NCI-H526 (cell line): ENCODE results near the gene SVOPL.

Source experiments
- DNase-seq, 2 experiments: peaks; one replicate each; lab custom pipeline; 2025; lab: John Stamatoyannopoulos, UW

The SVOPL gene

GRCh38 chr7:138661069-138661635, 40.0 kb downstream of the SVOPL start:
- DNase-seq = no peak

- DNase-seq = no peak
Measured at GRCh38 chr7:138658889-138659288, 42.3 kb downstream of the SVOPL start.

- DNase-seq = no peak
Measured at GRCh38 chr7:138657854-138658386, 43.2 kb downstream of the SVOPL start.

GRCh38 chr7:138656952-138657351, 44.2 kb downstream of the SVOPL start:
- DNase-seq = no peak

- no peak for DNase-seq
Measured at GRCh38 chr7:138654616-138655015, 46.5 kb downstream of the SVOPL start.

- no peak for DNase-seq
Measured at GRCh38 chr7:138649506-138649905, 51.7 kb downstream of the SVOPL start.

GRCh38 chr7:138645284-138645683, 55.9 kb downstream of the SVOPL start:
- DNase-seq = peak in 1 of 2 experiments; percentile 36

- DNase-seq = no peak
Measured at GRCh38 chr7:138632826-138633602, 68.1 kb downstream of the SVOPL start.

- DNase-seq = no peak
Measured at GRCh38 chr7:138632384-138632783, 68.8 kb downstream of the SVOPL start.

- DNase-seq = no peak
Measured at GRCh38 chr7:138630059-138630610, 71.0 kb downstream of the SVOPL start.

- no peak for DNase-seq
Measured at GRCh38 chr7:138627361-138627760, 73.8 kb downstream of the SVOPL start.

- no peak for DNase-seq
Measured at GRCh38 chr7:138626846-138627245, 74.3 kb downstream of the SVOPL start.

GRCh38 chr7:138625849-138626230, 75.3 kb downstream of the SVOPL start:
- DNase-seq = no peak

- DNase-seq = no peak
Measured at GRCh38 chr7:138625084-138625848, 75.9 kb downstream of the SVOPL start.

- DNase-seq = no peak
Measured at GRCh38 chr7:138622841-138623240, 78.3 kb downstream of the SVOPL start.

- no peak for DNase-seq
Measured at GRCh38 chr7:138618933-138619332, 82.2 kb downstream of the SVOPL start.

- DNase-seq = no peak
Measured at GRCh38 chr7:138618506-138618905, 82.7 kb downstream of the SVOPL start.

- DNase-seq = no peak
Measured at GRCh38 chr7:138616085-138616484, 85.1 kb downstream of the SVOPL start.

- no peak for DNase-seq
Measured at GRCh38 chr7:138613630-138614029, 87.5 kb downstream of the SVOPL start.

- no peak for DNase-seq
Measured at GRCh38 chr7:138610671-138611170, 90.4 kb downstream of the SVOPL start.

- no peak for DNase-seq
Measured at GRCh38 chr7:138608275-138608674, 92.9 kb downstream of the SVOPL start.
